NCI-H345 treated with DMSO at 0.1 percent for 48 hours (cell line): ENCODE results near the gene COA6.

Source experiments
- DNase-seq: peaks from one replicate; lab custom pipeline; 2025; ENCODE audit not compliant: unreplicated experiment; lab: John Stamatoyannopoulos, UW

COA6 gene

DNA sequence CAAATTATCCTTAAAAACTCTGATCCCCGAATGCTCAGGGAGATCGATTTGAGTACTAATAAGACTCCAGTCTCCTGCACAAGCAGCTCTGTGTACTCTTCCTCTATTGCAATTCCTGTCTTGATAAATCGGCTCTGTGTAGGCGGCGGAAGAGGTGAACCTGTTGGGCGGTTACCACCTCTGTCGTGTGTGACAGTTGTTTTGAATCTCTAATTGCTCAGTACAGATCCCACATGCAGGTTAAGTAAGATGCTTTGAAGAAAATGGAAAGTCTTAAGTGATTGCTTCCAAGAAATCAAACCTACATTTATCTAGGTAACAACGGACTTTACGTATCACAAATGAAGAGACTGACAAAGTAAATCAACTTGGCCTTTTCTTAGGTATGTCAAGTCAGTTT is 35.5 kb downstream of the COA6 start:
- DNase-seq: no peak

GRCh38 chr1:234409328-234409727 is 36.1 kb downstream of the COA6 start:
- no peak for DNase-seq

GRCh38 chr1:234412830-234413229 is 39.6 kb downstream of the COA6 start:
- DNase-seq: no peak

DNA sequence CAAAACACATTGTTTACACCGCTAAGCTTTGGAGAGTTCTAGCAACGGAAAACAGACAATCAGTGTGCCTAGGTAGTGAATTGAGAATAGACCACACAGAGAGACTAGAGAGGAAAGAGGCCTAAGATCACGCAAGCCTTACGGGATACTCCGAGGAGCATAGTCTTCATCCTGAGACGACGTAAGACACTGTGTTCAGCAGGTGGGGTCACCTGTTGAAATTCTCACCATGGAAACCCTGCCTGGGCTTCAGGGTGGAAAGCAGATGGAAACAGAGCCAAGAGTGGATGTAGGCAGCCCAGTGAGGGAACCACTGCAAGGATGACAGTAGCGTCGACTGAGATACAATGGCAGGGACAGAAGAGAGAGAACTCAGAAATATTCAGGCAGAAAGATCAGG is 40.2 kb downstream of the COA6 start:
- no peak for DNase-seq

GRCh38 chr1:234413990-234414389 is 40.7 kb downstream of the COA6 start:
- no peak for DNase-seq

- DNase-seq: no peak
These were observed 54.8 kb downstream of the COA6 start for GRCh38 chr1:234427950-234428646.

GRCh38 chr1:234429434-234429806 is 56.2 kb downstream of the COA6 start:
- DNase-seq: no peak

GRCh38 chr1:234430691-234431090 is 57.4 kb downstream of the COA6 start:
- no peak for DNase-seq

- no peak for DNase-seq
These were observed 58.0 kb downstream of the COA6 start for GRCh38 chr1:234431255-234431654.

GRCh38 chr1:234433563-234434285 is 60.5 kb downstream of the COA6 start:
- no peak for DNase-seq
